Skeletal muscle satellite cell (primary cell): ENCODE measurements around the gene OMD.

Experiments used
- H3K27me3 ChIP-seq: 2 replicates; pipeline ENCODE4 v1.7.0; 2013; ENCODE audit warnings: low read length; ENCODE audit not compliant: control insufficient read depth, insufficient read depth
- H3K36me3 ChIP-seq: 2 replicates; pipeline ENCODE4 v1.7.0; 2013; ENCODE audit warnings: mild to moderate bottlenecking, control low read depth, low read length; ENCODE audit not compliant: insufficient read depth
- H3K4me1 ChIP-seq: 2 replicates; pipeline ENCODE4 v1.7.0; 2013; ENCODE audit warnings: low read length; ENCODE audit not compliant: control insufficient read depth, insufficient read depth
- H3K4me2 ChIP-seq: 2 replicates; pipeline ENCODE4 v1.7.0; 2013; ENCODE audit warnings: mild to moderate bottlenecking, low read length
- H3K4me3 ChIP-seq: 2 replicates; pipeline ENCODE4 v1.7.0; 2013; ENCODE audit warnings: low read length
- H3K9ac ChIP-seq: 2 replicates; pipeline ENCODE4 v1.7.0; 2013; ENCODE audit warnings: mild to moderate bottlenecking, low read depth, low read length, moderate library complexity
- H3K9me3 ChIP-seq: replicated peaks from 2 replicates; pipeline ENCODE4 v1.7.0; 2013; ENCODE audit warnings: mild to moderate bottlenecking, control low read depth, low read length

OMD gene

DNA sequence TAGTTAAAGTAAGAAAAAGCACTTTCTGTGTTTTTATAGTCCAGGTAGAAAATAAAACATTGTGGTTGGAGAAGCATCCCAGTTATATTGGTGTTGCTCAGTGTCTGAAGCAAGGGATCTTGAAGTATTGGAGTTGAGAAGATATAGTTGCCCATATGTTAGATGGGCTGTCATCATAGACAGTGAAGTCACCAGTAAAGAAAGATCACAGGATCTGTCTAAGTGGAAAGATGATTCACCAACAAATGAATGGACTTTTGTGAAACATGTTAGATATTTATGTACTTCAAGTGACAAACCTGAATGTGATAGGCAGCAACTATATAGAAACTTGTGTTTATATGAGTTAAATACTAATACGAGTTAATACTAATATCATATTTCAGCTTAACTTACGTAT is 31.6 kb downstream of the OMD start:
- Histone ChIP-seq H3K4me2 (no peak overlapping the region), H3K9me3 (no peaks in the 10 kb centered on the region), H3K36me3 (no peaks in the 10 kb centered on the region), H3K4me1 (peaks cover 16% of the 10 kb centered on the region), H3K9ac (no peak overlapping the region), H3K27me3 (no peaks in the 10 kb centered on the region), H3K4me3 (no peak overlapping the region)

DNA sequence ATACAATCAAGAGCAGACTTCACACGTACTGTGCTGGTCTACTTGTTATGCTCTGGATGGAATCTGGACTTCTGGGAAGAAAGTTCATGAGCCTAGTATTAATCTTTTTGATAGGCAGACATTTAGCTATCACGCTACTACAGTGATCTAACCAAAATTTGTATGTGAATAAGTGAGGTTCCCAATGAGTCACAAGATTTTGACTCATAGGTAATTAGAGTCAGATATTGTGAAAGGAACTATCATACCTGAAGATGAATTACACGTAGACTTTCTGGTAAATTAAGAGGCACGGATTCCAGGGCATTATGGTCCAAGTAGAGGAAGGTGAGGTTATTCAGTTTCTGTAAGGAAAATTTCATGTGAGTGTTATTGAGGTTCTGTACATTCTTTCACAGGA is 38.3 kb downstream of the OMD start:
- peaks cover 21% of the 10 kb centered on the region for H3K4me1 ChIP-seq
- no peak overlapping the region for H3K9ac ChIP-seq
- no peak overlapping the region for H3K4me2 ChIP-seq
- H3K4me3 ChIP-seq: no peak overlapping the region
- no peaks in the 10 kb centered on the region for H3K27me3 ChIP-seq
- H3K36me3 ChIP-seq: no peaks in the 10 kb centered on the region
- H3K9me3 ChIP-seq: no peaks in the 10 kb centered on the region

DNA sequence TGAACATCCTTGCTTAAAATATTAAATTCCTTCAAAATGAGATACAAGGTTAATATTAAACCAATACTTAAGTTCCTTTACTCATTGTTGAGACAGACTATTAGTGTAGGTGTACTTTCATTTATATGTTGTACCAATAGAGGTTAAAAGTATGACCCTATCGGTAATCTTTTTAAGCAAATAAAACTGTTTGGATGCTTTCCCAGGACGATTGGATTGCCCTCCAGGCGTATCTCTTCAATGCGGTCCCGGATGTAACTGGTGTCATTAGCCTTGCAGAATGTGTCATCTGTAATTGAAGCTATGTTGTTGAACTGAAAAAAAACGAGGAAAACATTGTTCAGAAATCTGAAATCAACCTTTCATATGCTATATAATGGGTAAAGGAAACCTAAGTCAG is 38.8 kb downstream of the OMD start:
- H3K36me3 ChIP-seq: no peaks in the 10 kb centered on the region
- no peaks in the 10 kb centered on the region for H3K27me3 ChIP-seq
- H3K4me1 ChIP-seq: peaks cover 21% of the 10 kb centered on the region
- no peak overlapping the region for H3K4me3 ChIP-seq
- peak overlapping the region; percentile 40 for H3K4me2 ChIP-seq
- H3K9ac ChIP-seq: no peak overlapping the region
- no peaks in the 10 kb centered on the region for H3K9me3 ChIP-seq

DNA sequence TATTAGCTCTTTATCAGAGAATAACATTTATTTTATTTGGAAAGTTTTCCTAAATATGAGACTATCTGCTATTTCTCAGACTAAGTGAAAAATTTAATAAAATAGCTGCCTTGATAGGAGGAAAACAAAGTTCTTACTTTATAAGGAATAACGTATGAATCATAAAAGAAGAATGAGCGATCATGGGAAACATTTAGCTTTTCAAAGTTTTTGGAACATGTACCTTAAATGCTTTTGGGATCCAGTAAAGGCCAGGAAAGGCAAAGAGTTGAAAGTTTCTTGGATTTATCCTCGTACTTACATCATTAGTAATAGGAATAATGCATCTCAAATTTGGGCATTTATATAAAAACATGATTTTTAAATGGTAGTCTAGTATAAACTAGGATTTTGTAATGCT is 39.3 kb downstream of the OMD start:
- H3K9ac ChIP-seq: no peak overlapping the region
- peaks cover 21% of the 10 kb centered on the region for H3K4me1 ChIP-seq
- H3K27me3 ChIP-seq: no peaks in the 10 kb centered on the region
- H3K9me3 ChIP-seq: no peaks in the 10 kb centered on the region
- no peak overlapping the region for H3K4me3 ChIP-seq
- peak overlapping the region; percentile 40 for H3K4me2 ChIP-seq
- no peaks in the 10 kb centered on the region for H3K36me3 ChIP-seq

DNA sequence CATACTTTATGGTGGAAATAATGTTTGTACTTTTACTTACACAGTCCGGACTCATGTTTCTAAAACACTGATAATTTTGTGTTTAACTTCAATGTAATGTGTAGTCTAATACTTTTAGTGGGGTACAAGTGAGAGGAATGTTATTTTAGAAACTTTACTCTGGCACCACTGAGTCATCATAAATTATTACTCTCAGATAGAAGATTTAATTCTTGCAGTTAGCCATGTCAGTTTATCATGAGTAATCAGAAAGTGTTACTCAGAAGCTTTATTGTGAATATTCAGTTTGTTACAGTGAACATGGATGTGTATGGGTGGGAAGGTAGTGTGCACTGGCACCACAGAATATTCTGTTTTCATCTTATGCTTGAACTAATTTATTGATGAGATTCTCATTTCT is 39.9 kb downstream of the OMD start:
- H3K4me3 ChIP-seq: no peak overlapping the region
- H3K4me2 ChIP-seq: peak overlapping the region; percentile 45
- H3K27me3 ChIP-seq: no peaks in the 10 kb centered on the region
- peaks cover 22% of the 10 kb centered on the region for H3K4me1 ChIP-seq
- no peak overlapping the region for H3K9ac ChIP-seq
- H3K9me3 ChIP-seq: no peaks in the 10 kb centered on the region
- H3K36me3 ChIP-seq: no peaks in the 10 kb centered on the region

DNA sequence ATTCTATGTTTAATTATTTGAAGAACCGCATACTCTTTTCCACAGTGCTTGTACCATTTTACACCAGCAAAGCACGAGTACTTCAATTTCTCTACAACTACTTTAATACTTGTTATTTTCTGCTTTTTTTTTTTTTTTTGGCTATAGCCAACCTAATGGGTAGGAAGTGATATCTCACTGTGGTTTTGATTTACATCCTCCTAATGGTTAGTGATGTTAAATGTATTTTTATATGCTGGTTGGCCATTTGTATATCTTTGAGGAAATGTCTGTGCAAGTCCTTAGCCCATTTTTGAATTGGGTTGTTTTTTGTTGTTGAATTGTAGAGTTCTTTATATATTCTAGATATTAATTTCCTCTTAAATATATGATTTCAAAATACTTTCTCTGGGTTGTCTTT is 42.5 kb downstream of the OMD start:
- H3K4me2 ChIP-seq: no peak overlapping the region
- H3K9me3 ChIP-seq: no peaks in the 10 kb centered on the region
- no peak overlapping the region for H3K4me3 ChIP-seq

DNA sequence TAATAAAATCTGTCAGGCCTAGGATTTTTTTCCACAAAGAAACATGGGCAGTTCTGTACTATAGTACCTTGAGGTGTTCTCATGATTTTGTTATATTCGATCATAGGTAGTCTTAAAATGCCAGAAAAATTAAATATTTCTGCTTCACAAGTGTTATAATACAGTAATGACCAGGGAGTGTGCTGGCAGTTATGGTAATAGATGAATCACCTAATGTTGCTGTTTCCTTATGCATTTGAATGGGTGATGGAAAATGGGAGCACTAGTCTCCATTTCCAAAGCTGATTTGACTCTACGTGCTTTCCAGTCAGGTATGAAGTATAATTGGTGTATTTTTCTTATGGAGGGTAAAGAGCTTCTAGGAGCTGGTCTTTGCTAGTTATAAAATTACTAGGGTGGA is 43.7 kb downstream of the OMD start:
- H3K9me3 ChIP-seq: no peaks in the 10 kb centered on the region
- no peak overlapping the region for H3K9ac ChIP-seq
- H3K4me3 ChIP-seq: no peak overlapping the region
- no peaks in the 10 kb centered on the region for H3K36me3 ChIP-seq
- no peak overlapping the region for H3K4me2 ChIP-seq
- H3K4me1 ChIP-seq: peaks cover 20% of the 10 kb centered on the region
- no peaks in the 10 kb centered on the region for H3K27me3 ChIP-seq

More for the DNA sequence above, 42.5 kb downstream of the OMD start:
- Histone ChIP-seq H3K36me3 (no peaks in the 10 kb centered on the region), H3K4me1 (peaks cover 26% of the 10 kb centered on the region), H3K27me3 (no peaks in the 10 kb centered on the region), H3K9ac (no peak overlapping the region)

DNA sequence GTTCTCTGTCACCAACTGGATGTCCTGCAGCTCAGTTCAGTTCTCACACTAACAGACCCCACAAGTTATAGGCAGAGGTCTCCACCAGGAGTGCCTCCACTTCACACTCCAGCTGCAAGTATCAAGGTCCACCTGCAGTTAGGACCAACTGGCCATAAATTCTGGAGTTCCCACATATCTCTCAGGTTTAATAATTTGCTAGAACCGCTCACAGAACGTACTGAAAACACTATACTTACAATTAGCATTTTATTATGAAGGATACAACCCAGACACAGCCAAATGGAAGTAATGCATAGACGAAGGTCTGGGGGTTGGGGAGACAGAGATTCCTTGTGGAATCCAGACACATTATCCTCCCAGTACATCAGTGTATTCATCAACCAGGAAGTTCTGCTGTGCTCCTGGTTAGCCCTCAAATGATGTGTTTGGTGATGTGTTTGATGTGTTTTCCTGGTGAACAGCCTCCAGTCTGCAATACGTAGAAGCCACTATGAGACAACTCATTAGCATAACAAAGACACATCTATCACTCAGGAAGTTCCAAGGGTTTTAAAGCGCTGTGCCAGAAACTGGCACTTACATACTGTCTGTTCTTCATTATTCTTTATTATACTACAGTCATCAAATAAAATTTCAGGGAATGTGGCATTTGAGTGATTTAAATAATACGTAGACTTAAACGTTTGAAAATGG is 45.3 kb downstream of the OMD start:
- H3K9me3 ChIP-seq: no peaks in the 10 kb centered on the region
- peaks cover 7% of the 10 kb centered on the region for H3K4me1 ChIP-seq
- no peak overlapping the region for H3K4me3 ChIP-seq
- no peaks in the 10 kb centered on the region for H3K27me3 ChIP-seq
- H3K9ac ChIP-seq: no peak overlapping the region
- H3K4me2 ChIP-seq: no peak overlapping the region
- H3K36me3 ChIP-seq: no peaks in the 10 kb centered on the region

DNA sequence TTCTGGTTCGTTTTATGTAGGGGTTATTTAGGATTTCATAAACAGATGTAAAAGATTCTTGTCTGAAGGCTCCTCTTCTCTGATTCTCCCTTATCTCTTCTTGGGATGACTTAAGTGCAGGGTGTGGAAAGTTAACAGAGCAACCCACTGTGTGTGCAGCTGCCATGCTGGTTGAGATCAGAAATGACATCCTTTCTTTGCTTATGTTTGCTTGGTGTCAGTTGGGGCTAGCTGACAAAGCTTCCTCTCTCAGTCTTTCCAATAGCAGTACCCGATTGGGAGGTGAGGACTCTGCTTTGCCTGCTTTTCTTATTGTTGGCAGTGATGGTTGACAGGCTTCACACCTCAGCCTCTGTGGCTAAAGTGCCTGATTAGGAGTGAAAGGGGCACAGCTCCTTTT is 46.4 kb downstream of the OMD start:
- no peak overlapping the region for H3K4me2 ChIP-seq
- no peaks in the 10 kb centered on the region for H3K27me3 ChIP-seq
- no peaks in the 10 kb centered on the region for H3K36me3 ChIP-seq
- H3K9ac ChIP-seq: no peak overlapping the region
- no peak overlapping the region for H3K4me3 ChIP-seq
- H3K4me1 ChIP-seq: peaks cover 5% of the 10 kb centered on the region
- no peaks in the 10 kb centered on the region for H3K9me3 ChIP-seq

DNA sequence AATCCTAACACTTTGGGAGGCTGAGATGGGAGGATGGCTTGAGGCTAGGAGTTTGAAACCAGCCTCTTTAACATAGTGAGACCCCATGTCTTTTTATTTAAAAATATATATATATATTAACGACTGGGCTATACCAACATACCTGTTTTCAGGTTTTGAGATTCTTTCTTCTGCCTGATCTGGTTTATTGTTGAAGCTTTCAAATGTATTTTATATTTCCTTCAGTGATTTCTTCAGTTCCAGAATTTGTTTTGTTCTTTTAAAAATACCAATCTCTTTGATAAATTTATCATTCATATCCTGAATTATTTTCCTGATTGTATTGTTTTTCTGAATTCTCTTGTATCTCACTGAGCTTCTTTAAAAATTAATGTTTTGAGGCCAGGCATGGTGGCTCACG is 51.1 kb downstream of the OMD start:
- Histone ChIP-seq H3K9me3 (no peaks in the 10 kb centered on the region), H3K4me1 (no peaks in the 10 kb centered on the region), H3K4me2 (no peak overlapping the region), H3K36me3 (no peaks in the 10 kb centered on the region), H3K9ac (no peak overlapping the region), H3K4me3 (no peak overlapping the region), H3K27me3 (no peaks in the 10 kb centered on the region)

DNA sequence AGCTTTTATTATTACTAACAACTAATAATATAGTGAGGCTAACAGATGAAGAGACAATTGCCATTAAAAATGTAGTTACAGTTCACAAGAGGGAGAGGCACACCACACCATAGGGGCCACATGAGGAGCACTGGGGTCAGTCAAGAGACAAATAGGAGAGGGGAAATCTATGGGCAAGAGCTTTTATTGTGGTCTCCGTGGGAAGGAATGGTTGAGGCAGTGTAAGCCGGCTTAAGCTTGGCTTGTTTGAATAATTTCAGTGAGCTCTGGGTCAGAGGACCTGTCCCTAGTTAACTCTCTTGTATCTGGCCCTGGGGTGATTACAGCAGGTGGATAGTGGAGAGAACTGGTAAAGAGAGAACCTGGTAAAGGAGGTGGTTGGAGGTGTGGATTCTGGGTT is 55.2 kb downstream of the OMD start:
- Histone ChIP-seq H3K4me2 (no peak overlapping the region), H3K9me3 (no peaks in the 10 kb centered on the region), H3K36me3 (no peaks in the 10 kb centered on the region), H3K4me1 (no peaks in the 10 kb centered on the region), H3K4me3 (no peak overlapping the region), H3K27me3 (no peaks in the 10 kb centered on the region), H3K9ac (no peak overlapping the region)
